NCI-H2196 treated with DMSO at 0.1 percent for 48 hours (cell line): Measurements from ENCODE around the gene STAP2.
"Not testable (repeated sequence)": the region's sequence is repeated elsewhere in the genome, so short reads cannot be mapped to it uniquely, and the experiment has no call there.

Experiments used
- DNase-seq: peaks from one replicate; lab custom pipeline; 2025; ENCODE audit not compliant: unreplicated experiment; lab: John Stamatoyannopoulos, UW

STAP2 gene

GRCh38 chr19:4278010-4278409, 60.6 kb downstream of the STAP2 start:
- DNase-seq: no peak

- no peak for DNase-seq
Observed at GRCh38 chr19:4277191-4277696, 61.4 kb downstream of the STAP2 start.

- DNase-seq: not testable (repeated sequence)
Observed at GRCh38 chr19:4274321-4274686, 64.3 kb downstream of the STAP2 start.
